Measurements from ENCODE around the gene SLX9. TPM values are rescaled to one million over a fixed set of nuclear protein-coding genes. Genes with fewer than 3 reads are reported as not detected.

Gene SLX9
- polyA plus RNA-seq, 1 donor from 2014 or later: 15.4 TPM

DNA sequence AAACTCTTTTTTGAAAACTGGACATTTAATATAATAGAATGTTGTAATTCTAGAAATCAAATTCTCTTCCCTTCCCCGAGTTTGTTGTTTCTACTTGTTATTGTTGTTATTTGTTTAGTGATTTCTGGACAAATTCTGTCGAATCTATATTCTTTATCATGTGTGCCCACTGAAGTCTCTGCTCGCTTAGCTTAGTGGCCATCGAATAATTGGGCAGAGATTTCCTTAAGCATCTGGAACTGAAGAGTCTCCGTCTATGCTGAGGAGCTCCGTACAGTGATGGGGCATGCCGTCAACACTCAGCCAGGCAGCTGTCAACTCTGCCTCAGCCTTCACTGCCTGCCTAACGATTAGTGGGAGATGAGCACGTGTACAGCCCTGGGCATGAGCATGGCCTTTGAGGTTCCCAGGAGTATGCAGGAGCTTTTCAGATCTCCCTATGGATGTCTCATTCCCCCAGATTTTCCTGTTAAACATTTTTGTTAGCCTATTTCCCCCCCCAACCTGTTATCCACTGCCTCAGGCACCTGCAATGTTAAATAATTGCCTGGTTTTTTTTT lies 66.8 kb downstream of the SLX9 start:
- Histone ChIP-seq H3K9ac (ENCODE audit: low read length) (no peak overlapping the region), H4K20me1 (ENCODE audit: insufficient read depth) (no peaks in the 10 kb centered on the region), H3K9me2 (ENCODE audit: insufficient read depth, low read length) (no peaks in the 10 kb centered on the region), H3K79me2 (replicated peaks; ENCODE audit: insufficient read depth, low read length) (no peaks in the 10 kb centered on the region), H3K9me3 (ENCODE audit: low read length) (no peaks in the 10 kb centered on the region), H2AFZ (ENCODE audit: low read depth, low read length) (no peak overlapping the region), H3K27me3 (ENCODE audit: insufficient read depth, low read depth, low read length) (no peaks in the 10 kb centered on the region), H3K4me3 (ENCODE audit: low read length) (no peak overlapping the region), H3K4me2 (ENCODE audit: low read length) (no peak overlapping the region), H3K27ac (ENCODE audit: low read length) (no peak overlapping the region), H3K36me3 (ENCODE audit: insufficient read depth, low read length) (no peaks in the 10 kb centered on the region), H3F3A (ENCODE audit: insufficient read depth, low read length, poor library complexity, severe bottlenecking) (no peaks in the 10 kb centered on the region)
- TF ChIP-seq POLR2AphosphoS5 (IDR thresholded peaks at IDR 0.05): peak; percentile 20
- TF ChIP-seq EP300 (conservative IDR thresholded peaks at IDR 0.05; ENCODE audit: poor library complexity, severe bottlenecking): no peak

DNA sequence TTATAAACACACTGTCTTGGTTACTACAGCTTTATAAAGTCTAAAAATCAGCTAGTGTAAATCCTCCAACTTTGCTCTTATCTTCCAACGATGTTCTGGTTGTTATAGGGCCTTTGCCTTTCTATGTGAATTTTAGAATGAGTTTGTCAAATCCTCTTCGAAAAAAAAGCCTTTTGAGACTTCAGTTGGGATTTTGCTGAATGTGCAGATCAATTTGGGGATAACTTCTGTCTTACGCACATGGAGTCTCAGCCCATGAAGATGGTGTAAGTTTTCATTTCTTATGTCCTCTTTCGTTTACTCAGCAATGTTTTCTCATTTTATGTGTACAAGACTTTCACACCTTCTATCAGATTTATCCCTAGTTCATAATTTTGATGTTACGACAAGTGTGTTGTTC lies 69.8 kb downstream of the SLX9 start:
- Histone ChIP-seq H4K20me1 (ENCODE audit: insufficient read depth) (no peaks in the 10 kb centered on the region), H3K9ac (ENCODE audit: low read length) (no peak overlapping the region), H3K4me3 (ENCODE audit: low read length) (no peak overlapping the region), H3K4me2 (ENCODE audit: low read length) (no peak overlapping the region), H3K9me2 (ENCODE audit: insufficient read depth, low read length) (no peaks in the 10 kb centered on the region), H3K79me2 (replicated peaks; ENCODE audit: insufficient read depth, low read length) (no peaks in the 10 kb centered on the region), H3K36me3 (ENCODE audit: insufficient read depth, low read length) (no peaks in the 10 kb centered on the region), H3K27ac (ENCODE audit: low read length) (no peak overlapping the region), H2AFZ (ENCODE audit: low read depth, low read length) (no peak overlapping the region), H3K9me3 (ENCODE audit: low read length) (no peaks in the 10 kb centered on the region), H3K27me3 (ENCODE audit: insufficient read depth, low read depth, low read length) (no peaks in the 10 kb centered on the region), H3F3A (ENCODE audit: insufficient read depth, low read length, poor library complexity, severe bottlenecking) (no peaks in the 10 kb centered on the region)
- TF ChIP-seq RAD21 (conservative IDR thresholded peaks at IDR 0.05): no peak

DNA sequence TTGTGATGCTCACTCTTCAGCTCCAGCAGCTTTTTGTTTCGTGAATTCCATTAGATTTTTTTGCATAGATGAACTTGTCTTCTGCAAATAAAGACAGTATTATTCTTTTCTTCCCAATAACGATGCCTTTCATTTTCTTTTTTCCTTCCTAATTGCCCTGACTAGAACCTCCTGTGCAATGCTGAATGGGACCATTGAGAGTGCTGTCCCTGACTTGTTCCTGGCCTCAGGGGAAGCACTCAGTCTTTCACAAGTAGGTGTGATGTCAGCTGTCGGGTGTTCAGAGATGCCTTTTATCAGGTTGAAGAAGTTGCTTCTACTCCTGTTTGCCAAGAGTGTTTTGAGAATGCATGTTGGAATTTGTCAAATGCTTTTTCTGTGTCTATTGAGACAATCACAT lies 70.3 kb downstream of the SLX9 start:
- Histone ChIP-seq H3F3A (ENCODE audit: insufficient read depth, low read length, poor library complexity, severe bottlenecking) (no peaks in the 10 kb centered on the region), H3K79me2 (replicated peaks; ENCODE audit: insufficient read depth, low read length) (no peaks in the 10 kb centered on the region), H3K27ac (ENCODE audit: low read length) (no peak overlapping the region), H3K4me3 (ENCODE audit: low read length) (no peak overlapping the region), H3K27me3 (ENCODE audit: insufficient read depth, low read depth, low read length) (no peaks in the 10 kb centered on the region), H3K4me2 (ENCODE audit: low read length) (no peak overlapping the region), H2AFZ (ENCODE audit: low read depth, low read length) (no peak overlapping the region), H3K9ac (ENCODE audit: low read length) (no peak overlapping the region), H3K9me2 (ENCODE audit: insufficient read depth, low read length) (no peaks in the 10 kb centered on the region), H4K20me1 (ENCODE audit: insufficient read depth) (no peaks in the 10 kb centered on the region), H3K36me3 (ENCODE audit: insufficient read depth, low read length) (no peaks in the 10 kb centered on the region), H3K9me3 (ENCODE audit: low read length) (no peaks in the 10 kb centered on the region)
- TF ChIP-seq, protein P1, sequence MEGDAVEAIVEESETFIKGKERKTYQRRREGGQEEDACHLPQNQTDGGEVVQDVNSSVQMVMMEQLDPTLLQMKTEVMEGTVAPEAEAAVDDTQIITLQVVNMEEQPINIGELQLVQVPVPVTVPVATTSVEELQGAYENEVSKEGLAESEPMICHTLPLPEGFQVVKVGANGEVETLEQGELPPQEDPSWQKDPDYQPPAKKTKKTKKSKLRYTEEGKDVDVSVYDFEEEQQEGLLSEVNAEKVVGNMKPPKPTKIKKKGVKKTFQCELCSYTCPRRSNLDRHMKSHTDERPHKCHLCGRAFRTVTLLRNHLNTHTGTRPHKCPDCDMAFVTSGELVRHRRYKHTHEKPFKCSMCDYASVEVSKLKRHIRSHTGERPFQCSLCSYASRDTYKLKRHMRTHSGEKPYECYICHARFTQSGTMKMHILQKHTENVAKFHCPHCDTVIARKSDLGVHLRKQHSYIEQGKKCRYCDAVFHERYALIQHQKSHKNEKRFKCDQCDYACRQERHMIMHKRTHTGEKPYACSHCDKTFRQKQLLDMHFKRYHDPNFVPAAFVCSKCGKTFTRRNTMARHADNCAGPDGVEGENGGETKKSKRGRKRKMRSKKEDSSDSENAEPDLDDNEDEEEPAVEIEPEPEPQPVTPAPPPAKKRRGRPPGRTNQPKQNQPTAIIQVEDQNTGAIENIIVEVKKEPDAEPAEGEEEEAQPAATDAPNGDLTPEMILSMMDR (IDR thresholded peaks at IDR 0.05; ENCODE audit: poor library complexity, severe bottlenecking): no peak
- TF ChIP-seq, protein P2, sequence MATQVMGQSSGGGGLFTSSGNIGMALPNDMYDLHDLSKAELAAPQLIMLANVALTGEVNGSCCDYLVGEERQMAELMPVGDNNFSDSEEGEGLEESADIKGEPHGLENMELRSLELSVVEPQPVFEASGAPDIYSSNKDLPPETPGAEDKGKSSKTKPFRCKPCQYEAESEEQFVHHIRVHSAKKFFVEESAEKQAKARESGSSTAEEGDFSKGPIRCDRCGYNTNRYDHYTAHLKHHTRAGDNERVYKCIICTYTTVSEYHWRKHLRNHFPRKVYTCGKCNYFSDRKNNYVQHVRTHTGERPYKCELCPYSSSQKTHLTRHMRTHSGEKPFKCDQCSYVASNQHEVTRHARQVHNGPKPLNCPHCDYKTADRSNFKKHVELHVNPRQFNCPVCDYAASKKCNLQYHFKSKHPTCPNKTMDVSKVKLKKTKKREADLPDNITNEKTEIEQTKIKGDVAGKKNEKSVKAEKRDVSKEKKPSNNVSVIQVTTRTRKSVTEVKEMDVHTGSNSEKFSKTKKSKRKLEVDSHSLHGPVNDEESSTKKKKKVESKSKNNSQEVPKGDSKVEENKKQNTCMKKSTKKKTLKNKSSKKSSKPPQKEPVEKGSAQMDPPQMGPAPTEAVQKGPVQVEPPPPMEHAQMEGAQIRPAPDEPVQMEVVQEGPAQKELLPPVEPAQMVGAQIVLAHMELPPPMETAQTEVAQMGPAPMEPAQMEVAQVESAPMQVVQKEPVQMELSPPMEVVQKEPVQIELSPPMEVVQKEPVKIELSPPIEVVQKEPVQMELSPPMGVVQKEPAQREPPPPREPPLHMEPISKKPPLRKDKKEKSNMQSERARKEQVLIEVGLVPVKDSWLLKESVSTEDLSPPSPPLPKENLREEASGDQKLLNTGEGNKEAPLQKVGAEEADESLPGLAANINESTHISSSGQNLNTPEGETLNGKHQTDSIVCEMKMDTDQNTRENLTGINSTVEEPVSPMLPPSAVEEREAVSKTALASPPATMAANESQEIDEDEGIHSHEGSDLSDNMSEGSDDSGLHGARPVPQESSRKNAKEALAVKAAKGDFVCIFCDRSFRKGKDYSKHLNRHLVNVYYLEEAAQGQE (IDR thresholded peaks at IDR 0.05; ENCODE audit: borderline replicate concordance): no peak
- no peak for TF ChIP-seq POLR2AphosphoS5 (IDR thresholded peaks at IDR 0.05)
- no peak for TF ChIP-seq EP300 (conservative IDR thresholded peaks at IDR 0.05; ENCODE audit: poor library complexity, severe bottlenecking)
- no peak for TF ChIP-seq EZH2 (IDR thresholded peaks at IDR 0.05; ENCODE audit: borderline replicate concordance, insufficient read depth, low read length, poor library complexity, severe bottlenecking)
- no peak for TF ChIP-seq RAD21 (conservative IDR thresholded peaks at IDR 0.05)
- no peak for TF ChIP-seq MXI1 (conservative IDR thresholded peaks at IDR 0.05; ENCODE audit: poor library complexity, severe bottlenecking)
- no peak for TF ChIP-seq SMC3 (conservative IDR thresholded peaks at IDR 0.05; ENCODE audit: poor library complexity)
- TF ChIP-seq TAF1 (IDR thresholded peaks at IDR 0.05; ENCODE audit: low read depth): no peak
